Left ventricle myocardium inferior (tissue), 1 donor: ENCODE data around the gene LHFPL2. TPM values are rescaled to one million over a fixed set of nuclear protein-coding genes. Genes with fewer than 3 reads are reported as not detected.

ENCODE experiments used
- DNase-seq: peaks from one replicate; pipeline ENCODE4 v3.0.0-alpha.2; 2020
- H3K27ac ChIP-seq: fragments of 200-600 bp; replicated peaks from 2 replicates; pipeline ENCODE4 v1.8.0; 2021
- H3K27me3 ChIP-seq: fragments of 200-600 bp; 2 replicates; pipeline ENCODE4 v1.8.0; 2021; ENCODE audit warnings: low read depth
- H3K36me3 ChIP-seq: fragments of 200-600 bp; 2 replicates; pipeline ENCODE4 v1.8.0; 2021
- H3K4me1 ChIP-seq: fragments of 200-600 bp; 2 replicates; pipeline ENCODE4 v1.8.0; 2021
- H3K4me3 ChIP-seq: fragments of 200-600 bp; 2 replicates; pipeline ENCODE4 v1.8.0; 2021; ENCODE audit warnings: mild to moderate bottlenecking, moderate library complexity
- H3K9me3 ChIP-seq: fragments of 200-600 bp; replicated peaks from 2 replicates; pipeline ENCODE4 v1.8.0; 2021
- CTCF ChIP-seq: fragments of 200-600 bp; IDR thresholded peaks from 2 replicates; pipeline ENCODE4 v1.8.0; 2021; ENCODE audit warnings: antibody characterized with exemption, mild to moderate bottlenecking, borderline replicate concordance
- intact Hi-C: fragments of 100-400 bp; cut with micrococcal nuclease; formaldehyde crosslinking; loops from one replicate; pipeline ENCODE4 v1.11.0; 2022
- total RNA-seq: library from RNA; stranded (reverse); fragmentation: NEBNext Ultra II Directional; extraction: Animal tissue kit (Norgen Biotek cat#: 25700); gene quantifications from one replicate; pipeline ENCODE4 v1.2.1, GENCODE V29; 2021
- donor health status: DM: no; HTN: yes; CAD: no; lungs with severe emphysema.

LHFPL2 gene
- total RNA-seq, 1 donor from 2014 or later = 5.0 TPM

GRCh38 chr5:78592735-78593386 is 55.7 kb downstream of the LHFPL2 start:
- Histone ChIP-seq H3K4me3 (no peak overlapping the region), H3K27me3 (no peaks in the 10 kb centered on the region), H3K27ac (no peak overlapping the region), H3K4me1 (peaks cover 83% of the 10 kb centered on the region), H3K36me3 (no peaks in the 10 kb centered on the region), H3K9me3 (no peaks in the 10 kb centered on the region)
- no peak for TF ChIP-seq CTCF
- intact Hi-C loops = no loop called here
- DNase-seq = no peak

DNA sequence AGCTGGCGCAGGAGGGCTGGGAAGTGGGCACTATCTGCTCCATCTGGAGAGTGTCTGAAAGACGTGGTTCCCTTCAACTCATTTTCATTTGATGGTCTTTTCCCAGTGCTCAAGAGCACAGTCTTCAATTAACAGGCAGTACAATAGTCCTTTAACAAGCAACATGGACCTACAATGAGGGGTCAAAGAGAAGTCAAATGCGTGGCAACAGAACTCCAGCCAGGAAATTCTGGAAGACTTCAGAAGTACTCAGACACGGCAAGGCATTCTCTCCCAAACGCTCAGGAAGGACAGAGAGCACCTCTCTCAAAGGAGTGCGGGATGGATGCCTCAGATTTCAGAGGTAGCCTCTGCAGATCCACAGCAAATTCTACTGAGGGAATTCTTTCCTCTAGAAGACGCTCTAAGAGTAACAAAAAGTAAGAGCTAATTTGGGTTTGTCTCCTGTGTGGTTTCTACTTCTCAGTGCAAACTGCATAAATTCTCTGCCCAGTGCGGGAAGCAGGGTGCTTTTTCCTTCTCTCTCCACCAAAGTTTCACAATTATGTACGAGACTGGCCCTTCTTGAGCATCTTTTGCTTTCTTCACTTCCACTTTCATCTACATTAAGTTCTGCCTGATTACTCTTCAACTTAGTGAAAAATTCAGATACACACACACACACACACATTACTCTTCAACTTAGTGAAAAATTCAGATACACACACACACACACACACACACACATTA is 56.4 kb downstream of the LHFPL2 start:
- Histone ChIP-seq H3K27me3 (no peaks in the 10 kb centered on the region), H3K27ac (no peak overlapping the region), H3K4me1 (peaks cover 82% of the 10 kb centered on the region), H3K9me3 (no peaks in the 10 kb centered on the region), H3K36me3 (no peaks in the 10 kb centered on the region), H3K4me3 (no peak overlapping the region)
- intact Hi-C loops = no loop called here
- no peak for DNase-seq
- no peak for TF ChIP-seq CTCF

DNA sequence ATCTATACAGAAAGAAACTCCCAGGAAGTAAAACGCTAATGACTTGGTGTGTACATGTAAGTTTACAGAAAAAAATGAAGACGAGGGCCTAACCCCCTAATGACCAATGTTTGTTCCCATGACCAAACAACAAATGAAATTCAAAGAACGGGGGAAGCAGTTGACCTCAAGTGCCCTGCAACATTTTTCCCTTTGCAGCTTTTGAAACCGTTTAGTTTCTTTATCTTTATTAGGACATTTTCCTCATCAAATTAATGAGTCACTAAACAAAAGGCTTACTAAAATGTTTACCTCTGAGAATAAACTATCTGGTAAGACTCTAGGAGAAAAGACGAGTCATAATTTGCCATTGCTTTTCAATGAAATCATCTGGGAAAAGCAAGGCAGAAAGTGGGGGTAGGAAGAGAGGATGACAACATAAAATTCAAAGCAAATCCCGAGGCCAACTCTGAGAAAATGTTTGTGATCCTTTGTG is 57.4 kb downstream of the LHFPL2 start:
- intact Hi-C loops = no loop called here
- peaks cover 73% of the 10 kb centered on the region for H3K4me1 ChIP-seq
- no peaks in the 10 kb centered on the region for H3K27me3 ChIP-seq
- peaks cover 2% of the 10 kb centered on the region for H3K36me3 ChIP-seq
- H3K4me3 ChIP-seq = no peak overlapping the region
- H3K27ac ChIP-seq = no peak overlapping the region
- no peak for DNase-seq
- no peak for TF ChIP-seq CTCF
- no peaks in the 10 kb centered on the region for H3K9me3 ChIP-seq

DNA sequence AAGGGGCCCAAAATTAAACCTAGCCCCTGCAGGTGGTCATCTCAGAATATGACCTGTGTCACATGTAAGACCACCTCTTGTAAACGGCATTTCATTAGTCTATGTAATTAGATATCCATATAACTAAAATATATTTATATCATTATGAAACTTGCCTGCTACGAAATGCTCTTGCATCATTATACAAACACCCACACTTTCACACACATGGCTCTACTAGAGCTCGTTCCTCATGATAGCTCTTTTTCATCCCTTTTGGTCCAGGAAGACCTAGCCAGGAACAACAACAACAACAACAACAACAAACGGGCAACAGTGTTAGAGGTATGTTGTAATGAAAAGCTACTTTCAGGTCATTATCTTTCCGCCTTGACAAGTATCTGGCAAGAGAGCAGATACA is 58.6 kb downstream of the LHFPL2 start:
- TF ChIP-seq CTCF = no peak
- no peak overlapping the region for H3K27ac ChIP-seq
- DNase-seq = no peak
- H3K27me3 ChIP-seq = no peaks in the 10 kb centered on the region
- H3K9me3 ChIP-seq = no peaks in the 10 kb centered on the region
- no peak overlapping the region for H3K4me3 ChIP-seq
- peaks cover 4% of the 10 kb centered on the region for H3K36me3 ChIP-seq
- H3K4me1 ChIP-seq = peaks cover 61% of the 10 kb centered on the region
- intact Hi-C loops = no loop called here

- no peak for DNase-seq
- Histone ChIP-seq H3K9me3 (no peaks in the 10 kb centered on the region), H3K4me3 (no peak overlapping the region), H3K36me3 (peaks cover 4% of the 10 kb centered on the region), H3K27me3 (no peaks in the 10 kb centered on the region), H3K4me1 (peaks cover 47% of the 10 kb centered on the region), H3K27ac (peak overlapping the region; percentile 32)
- no peak for TF ChIP-seq CTCF
- intact Hi-C loops = no loop called here
Measured at GRCh38 chr5:78588507-78588906, 60.1 kb downstream of the LHFPL2 start.
